GM18951 (cell line): Measurements from ENCODE around the gene LHX4.

ENCODE experiments used
- POLR2A ChIP-seq: IDR thresholded peaks from 4 replicates; pipeline ENCODE4 v1.6.1; 2011; ENCODE audit warnings: mild to moderate bottlenecking; ENCODE audit not compliant: insufficient read length, insufficient read depth; ENCODE audit errors: extremely low read depth
- in situ Hi-C: fragments of 300-500 bp; cut with MboI; formaldehyde crosslinking; loops from one replicate; pipeline ENCODE4 v1.12.0; 2022; ENCODE audit warnings: low sequenced_read_pairs, mixed read lengths, inconsistent platforms; ENCODE audit not compliant: unreplicated experiment

LHX4 gene

GRCh38 chr1:180244840-180245239 is 14.8 kb downstream of the LHX4 start:
- no peak for TF ChIP-seq POLR2A
- in situ Hi-C loops, result no loop called here

DNA sequence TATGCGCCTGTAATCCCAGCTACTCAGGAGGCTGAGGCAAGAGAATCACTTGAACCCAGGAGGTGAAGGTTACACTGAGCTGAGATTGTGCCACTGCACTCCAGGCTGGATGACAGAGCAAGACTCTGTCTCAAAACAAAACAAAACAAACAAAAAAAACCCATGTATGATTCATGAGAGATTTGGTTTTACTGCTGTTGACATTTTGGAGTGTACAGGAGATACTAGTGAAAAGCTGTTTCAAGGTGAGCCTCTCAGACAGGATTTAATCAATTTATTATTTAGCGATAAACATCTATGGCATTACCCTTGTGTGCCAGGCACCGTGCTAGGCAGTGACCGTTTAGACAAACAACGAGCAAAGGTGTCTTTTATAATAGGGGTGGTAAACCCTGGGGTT is 16.5 kb downstream of the LHX4 start:
- in situ Hi-C loops, result no loop called here
- no peak for TF ChIP-seq POLR2A

- TF ChIP-seq POLR2A, result no peak
- in situ Hi-C loops, result no loop called here
Observed at GRCh38 chr1:180247061-180247460, 17.0 kb downstream of the LHX4 start.

GRCh38 chr1:180247580-180247979 is 17.5 kb downstream of the LHX4 start:
- in situ Hi-C loops, result no loop called here
- no peak for TF ChIP-seq POLR2A

GRCh38 chr1:180248176-180248575 is 18.1 kb downstream of the LHX4 start:
- no peak for TF ChIP-seq POLR2A
- in situ Hi-C loops, result no loop called here

DNA sequence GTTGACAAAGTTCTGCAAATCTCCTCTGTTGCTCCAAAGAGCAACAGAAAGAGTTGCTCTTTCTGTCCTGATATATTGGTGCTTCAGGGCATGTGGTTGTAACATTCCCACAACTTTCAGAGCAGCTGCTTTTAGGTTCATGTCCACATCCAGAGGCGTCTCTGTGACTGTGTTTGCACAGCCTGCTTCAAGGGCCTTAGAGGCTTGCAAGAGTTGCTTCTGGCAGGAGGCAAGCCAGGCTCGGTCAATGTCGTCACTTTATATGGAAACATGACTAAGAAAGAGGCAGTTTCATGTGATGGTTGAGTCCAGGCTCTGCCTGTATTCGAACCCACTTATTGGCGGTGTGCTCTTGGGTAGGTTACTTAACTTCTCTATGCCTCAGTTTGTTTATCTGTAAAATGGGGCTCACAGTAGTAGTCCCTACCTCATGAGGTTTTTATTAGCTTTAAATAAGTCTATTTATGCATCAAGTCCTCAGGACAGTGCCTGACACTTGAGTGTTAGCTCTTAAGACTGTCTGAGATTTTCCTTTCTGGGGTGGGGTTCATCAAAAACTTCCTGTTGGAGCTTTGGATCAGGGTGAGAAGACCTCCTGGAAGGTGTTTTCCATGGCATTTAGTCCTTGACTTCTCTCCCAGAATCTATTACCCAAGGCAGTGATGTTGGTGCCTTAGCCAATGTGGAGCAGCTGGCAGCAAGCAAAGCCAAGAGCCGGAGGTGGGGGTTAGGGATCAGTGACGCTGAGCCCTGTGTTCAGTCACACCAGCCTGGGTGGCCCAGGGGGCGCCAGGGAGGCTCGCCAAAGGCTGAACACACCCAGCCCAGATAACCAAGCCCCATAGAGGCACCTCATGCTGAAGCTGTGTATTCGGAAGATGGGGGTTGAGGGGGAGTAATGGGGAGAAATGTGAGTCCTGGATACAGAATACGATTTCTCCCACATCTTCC is 18.9 kb downstream of the LHX4 start:
- in situ Hi-C loops, result no loop called here
- TF ChIP-seq POLR2A, result no peak

- in situ Hi-C loops, result no loop called here
- no peak for TF ChIP-seq POLR2A
Observed at GRCh38 chr1:180249725-180250498, 19.8 kb downstream of the LHX4 start.

- no peak for TF ChIP-seq POLR2A
- in situ Hi-C loops, result no loop called here
Observed at GRCh38 chr1:180250499-180250770, 20.4 kb downstream of the LHX4 start.

- no peak for TF ChIP-seq POLR2A
- in situ Hi-C loops, result no loop called here
Observed at GRCh38 chr1:180250883-180251509, 20.9 kb downstream of the LHX4 start.

DNA sequence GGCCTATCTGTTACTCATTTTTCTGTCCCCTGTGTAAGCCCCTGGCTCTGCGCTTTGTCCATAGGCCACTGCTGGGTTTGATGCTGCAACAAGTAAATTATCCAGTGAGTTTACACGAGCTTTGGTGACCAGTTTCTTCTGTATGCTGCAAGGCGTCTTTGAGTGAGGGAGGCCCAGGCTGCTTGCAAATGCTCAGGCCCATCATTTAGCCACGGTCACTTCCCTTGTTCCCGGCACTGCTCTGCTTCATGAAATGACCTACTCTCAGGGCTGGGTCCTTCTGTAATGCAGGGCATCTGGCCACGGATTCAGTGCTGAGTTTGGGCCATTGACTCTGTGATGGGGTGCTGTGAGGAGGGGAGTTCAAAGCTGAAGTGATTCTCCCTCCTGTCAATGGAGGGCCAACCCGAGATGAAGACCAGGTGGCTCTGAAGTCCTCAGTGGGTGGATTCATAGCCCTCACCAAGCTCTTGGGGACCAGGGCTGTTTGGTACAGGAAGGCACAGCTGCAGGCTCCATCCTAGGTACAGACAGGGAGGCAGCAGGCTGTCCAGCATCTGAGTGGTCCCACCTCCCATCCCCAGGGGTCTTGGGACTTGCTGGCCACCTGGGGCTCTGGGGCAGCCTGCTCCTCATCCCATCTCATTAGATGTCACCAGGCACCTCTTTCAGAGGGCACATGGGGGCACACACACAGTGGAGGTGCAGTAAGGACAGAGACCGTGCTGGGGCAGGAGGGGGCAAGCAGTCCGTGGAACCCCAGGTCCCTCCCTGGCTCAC is 21.7 kb downstream of the LHX4 start:
- in situ Hi-C loops, result no loop called here
- TF ChIP-seq POLR2A, result no peak

DNA sequence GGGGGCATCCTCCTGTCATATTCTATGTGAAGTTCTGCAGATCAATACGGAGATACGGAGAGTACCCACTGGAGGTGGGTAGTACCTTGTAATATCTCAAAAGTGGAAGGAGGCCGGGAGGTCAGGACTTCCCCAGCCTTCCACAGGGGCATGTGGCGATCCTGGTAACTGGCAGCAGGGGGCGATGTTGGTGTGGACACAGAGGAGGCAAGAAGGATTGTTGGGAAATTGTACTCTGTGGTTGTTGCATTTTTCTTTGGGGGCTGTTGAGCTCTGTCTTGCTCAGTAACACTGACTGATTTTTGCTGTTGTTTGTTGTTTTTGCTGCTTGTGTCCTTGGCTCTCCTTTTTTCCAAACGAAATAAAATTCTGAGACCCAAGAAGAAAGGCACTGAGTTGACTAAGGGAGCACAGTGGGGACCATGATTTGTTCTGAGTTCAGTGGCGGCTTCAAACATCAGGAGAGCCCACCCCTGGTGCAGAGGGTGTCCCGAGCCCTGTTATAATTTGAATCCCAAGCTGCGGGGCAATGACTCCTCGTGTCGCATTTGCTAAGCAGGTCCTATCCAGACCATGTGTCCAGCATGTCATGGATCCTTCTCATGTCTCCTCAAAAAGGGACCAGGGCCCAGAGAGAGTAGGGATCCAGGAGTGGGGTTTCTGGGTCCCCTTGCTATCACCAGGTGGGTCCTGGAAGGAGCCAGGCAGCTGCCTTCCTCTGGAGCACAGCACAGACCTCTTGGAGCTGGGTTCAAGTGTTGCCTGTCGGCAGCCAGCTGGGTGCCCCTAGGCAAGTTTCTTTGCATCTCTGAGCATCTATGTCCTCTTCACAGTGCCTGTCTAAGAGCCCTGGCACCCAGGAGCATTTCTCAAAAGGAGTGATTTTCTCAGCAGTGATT is 22.8 kb downstream of the LHX4 start:
- no peak for TF ChIP-seq POLR2A
- in situ Hi-C loops, result no loop called here
